ENCODE data around the gene NPAS1.

Gene NPAS1

GRCh38 chr19:47001584-47001983, 18.1 kb upstream of the NPAS1 start:
- no peak for FAIRE-seq
- DNase-seq (ENCODE audit: insufficient read length, low spot score) = no peak
- TF ChIP-seq, protein P1, sequence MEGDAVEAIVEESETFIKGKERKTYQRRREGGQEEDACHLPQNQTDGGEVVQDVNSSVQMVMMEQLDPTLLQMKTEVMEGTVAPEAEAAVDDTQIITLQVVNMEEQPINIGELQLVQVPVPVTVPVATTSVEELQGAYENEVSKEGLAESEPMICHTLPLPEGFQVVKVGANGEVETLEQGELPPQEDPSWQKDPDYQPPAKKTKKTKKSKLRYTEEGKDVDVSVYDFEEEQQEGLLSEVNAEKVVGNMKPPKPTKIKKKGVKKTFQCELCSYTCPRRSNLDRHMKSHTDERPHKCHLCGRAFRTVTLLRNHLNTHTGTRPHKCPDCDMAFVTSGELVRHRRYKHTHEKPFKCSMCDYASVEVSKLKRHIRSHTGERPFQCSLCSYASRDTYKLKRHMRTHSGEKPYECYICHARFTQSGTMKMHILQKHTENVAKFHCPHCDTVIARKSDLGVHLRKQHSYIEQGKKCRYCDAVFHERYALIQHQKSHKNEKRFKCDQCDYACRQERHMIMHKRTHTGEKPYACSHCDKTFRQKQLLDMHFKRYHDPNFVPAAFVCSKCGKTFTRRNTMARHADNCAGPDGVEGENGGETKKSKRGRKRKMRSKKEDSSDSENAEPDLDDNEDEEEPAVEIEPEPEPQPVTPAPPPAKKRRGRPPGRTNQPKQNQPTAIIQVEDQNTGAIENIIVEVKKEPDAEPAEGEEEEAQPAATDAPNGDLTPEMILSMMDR (IDR thresholded peaks at IDR 0.05; ENCODE audit: insufficient read depth, missing control alignments) = no peak

DNA sequence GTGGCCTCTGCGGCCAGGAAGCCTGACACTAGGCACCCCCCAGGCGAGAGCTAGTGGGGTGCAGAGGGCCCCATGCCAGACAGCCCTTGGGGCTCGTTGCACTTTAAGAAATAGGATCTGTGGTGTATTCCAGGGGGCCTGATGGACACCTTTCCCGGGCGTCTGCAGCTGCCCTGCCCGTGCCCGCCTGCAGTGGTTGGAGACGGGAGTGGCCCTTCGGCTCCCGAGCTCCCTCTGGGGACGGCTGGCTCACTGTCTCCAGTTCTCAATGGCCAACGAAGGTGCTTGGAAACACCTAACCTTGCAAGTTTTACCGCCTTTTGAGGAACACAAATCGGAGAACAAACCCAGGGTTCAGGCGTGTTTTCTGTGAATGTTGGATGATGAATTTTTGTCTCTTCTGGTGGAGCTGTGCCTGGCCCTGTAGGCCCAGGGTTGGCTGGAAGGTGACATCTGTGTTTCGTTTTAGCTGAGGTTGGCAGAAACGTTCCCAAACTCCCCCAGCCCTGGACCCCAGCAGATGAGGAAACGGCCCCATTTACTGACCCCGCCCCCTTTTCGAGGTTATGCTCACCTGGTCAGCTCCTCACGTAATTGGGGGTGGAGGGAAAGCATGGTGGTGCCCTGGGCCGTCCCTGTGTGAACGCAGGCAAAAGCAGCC, 17.4 kb upstream of the NPAS1 start:
- TF ChIP-seq, protein P1 (IDR thresholded peaks at IDR 0.05; ENCODE audit: insufficient read depth, missing control alignments) = no peak
- DNase-seq (ENCODE audit: insufficient read length, low spot score) (no peak), FAIRE-seq (no peak)

DNA sequence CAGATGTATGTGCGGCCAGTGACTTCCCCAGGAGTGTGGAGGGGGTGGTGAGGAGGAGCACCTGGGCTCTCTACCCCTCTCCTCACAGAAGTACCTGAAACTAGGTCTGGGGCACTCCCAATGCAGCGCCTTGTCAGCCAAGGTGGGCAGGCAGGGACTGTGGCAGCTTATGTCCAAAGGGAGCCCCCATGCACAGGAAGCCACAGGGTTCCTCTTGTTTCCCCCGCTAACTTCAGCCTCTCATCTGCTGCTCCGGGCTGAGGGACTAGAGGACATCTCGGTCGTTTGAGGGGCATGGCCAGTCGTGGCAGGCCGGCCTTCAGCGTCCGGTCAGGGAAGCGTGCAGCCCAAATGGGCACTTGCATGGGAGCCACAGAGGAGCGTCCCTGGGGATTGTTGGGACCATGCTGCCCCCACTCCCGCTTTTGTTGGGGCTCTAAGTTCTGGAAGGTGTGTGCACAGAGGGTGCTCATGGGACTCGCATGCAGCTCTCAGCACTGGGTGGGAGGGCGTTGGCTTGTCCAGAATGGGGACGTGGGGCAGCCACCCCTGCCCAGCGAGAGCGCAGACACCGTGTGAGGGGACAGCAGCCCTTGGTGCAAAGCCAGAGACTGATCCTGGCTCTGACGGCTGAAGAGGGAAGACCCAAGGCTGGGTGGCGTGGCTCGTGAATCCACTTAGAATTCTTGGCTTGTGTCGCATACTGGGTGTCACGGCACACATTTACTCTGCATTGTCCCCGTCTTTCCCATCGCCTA, 16.6 kb upstream of the NPAS1 start:
- DNase-seq (ENCODE audit: insufficient read length, low spot score) = no peak
- TF ChIP-seq, protein P1 (IDR thresholded peaks at IDR 0.05; ENCODE audit: insufficient read depth, missing control alignments) = no peak
- FAIRE-seq = no peak

- FAIRE-seq (no peak), DNase-seq (ENCODE audit: insufficient read length, low spot score) (no peak)
Measured at GRCh38 chr19:47003611-47004465, 15.8 kb upstream of the NPAS1 start.

GRCh38 chr19:47005164-47005641, 14.4 kb upstream of the NPAS1 start:
- FAIRE-seq (no peak), DNase-seq (ENCODE audit: insufficient read length, low spot score) (no peak)
- TF ChIP-seq, protein P1 (IDR thresholded peaks at IDR 0.05; ENCODE audit: insufficient read depth, missing control alignments) = no peak

More at GRCh38 chr19:47003611-47004465, 15.8 kb upstream of the NPAS1 start:
- TF ChIP-seq, protein P1 (IDR thresholded peaks at IDR 0.05; ENCODE audit: insufficient read depth, missing control alignments) = no peak

DNA sequence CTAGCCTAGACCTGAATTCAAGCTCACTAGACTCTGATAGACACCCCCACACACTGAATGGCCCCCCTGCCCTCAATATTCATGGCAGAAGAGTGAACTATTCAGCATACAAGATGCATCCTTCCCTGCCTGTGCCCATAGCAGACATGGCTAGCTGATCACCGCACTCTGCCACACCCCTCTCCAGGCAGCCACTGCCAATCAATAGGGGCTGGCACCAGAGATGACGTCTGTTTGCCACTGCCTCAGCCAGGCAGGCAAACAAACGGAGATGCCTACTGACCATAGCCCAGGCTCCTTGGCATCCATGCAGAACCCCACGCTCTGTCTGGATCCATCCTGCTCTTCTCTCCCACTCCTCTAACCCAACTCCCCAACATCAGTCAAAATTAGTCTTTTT, 13.8 kb upstream of the NPAS1 start:
- DNase-seq (ENCODE audit: insufficient read length, low spot score) (no peak), FAIRE-seq (no peak)
- TF ChIP-seq, protein P1 (IDR thresholded peaks at IDR 0.05; ENCODE audit: insufficient read depth, missing control alignments) = no peak

All from D721Med (cell line).